Stimulated activated naive CD8-positive, alpha-beta T cell treated with anti-CD3 and anti-CD28 coated beads, Interleukin-15, amount 100 ng/mL, for 72 hours (primary cell): ENCODE data around the gene KAT5.
"Not testable (repeated sequence)": the region's sequence is repeated elsewhere in the genome, so short reads cannot be mapped to it uniquely, and the experiment has no call there.

ENCODE experiments used
- ATAC-seq: fragments of 150-1000 bp; cut with Tn5 transposase; 2 replicates; pipeline ENCODE4 v1.10.0; 2021; ENCODE audit warnings: mild to moderate bottlenecking, moderate library complexity
- DNase-seq, 2 donors: peaks; one replicate each; pipeline ENCODE4 v3.0.0; 2021 to 2022
- H3K27ac Mint-ChIP-seq, 2 donors: one replicate each; pipeline ENCODE4 v1.8.0; 2022; ENCODE audit warnings: mild to moderate bottlenecking in 2 of 2, mixed read lengths in 2 of 2, moderate library complexity in 2 of 2
- H3K27me3 Mint-ChIP-seq: one replicate; pipeline ENCODE4 v1.8.0; 2022; ENCODE audit warnings: mixed read lengths
- H3K4me1 Mint-ChIP-seq: one replicate; pipeline ENCODE4 v1.8.0; 2022; ENCODE audit warnings: mild to moderate bottlenecking, mixed read lengths
- H3K4me3 Mint-ChIP-seq, 2 donors: one replicate each; pipeline ENCODE4 v1.8.0; 2022; ENCODE audit warnings: mild to moderate bottlenecking in 2 of 2, mixed read lengths in 2 of 2, moderate library complexity in 1 of 2
- H3K9me3 Mint-ChIP-seq, 2 donors: one replicate each; pipeline ENCODE4 v1.8.0; 2022; ENCODE audit warnings: mixed read lengths in 2 of 2

Gene KAT5

GRCh38 chr11:65700399-65700798 lies 11.7 kb upstream of the KAT5 start:
- Mint-ChIP-seq H3K4me1 (no peaks in the 10 kb centered on the region), H3K27ac (no peak overlapping the region), H3K4me3 (no peak overlapping the region), H3K9me3 (no peaks in the 10 kb centered on the region), H3K27me3 (no peaks in the 10 kb centered on the region)
- DNase-seq = no peak
- no peak for ATAC-seq

- no peaks in the 10 kb centered on the region for H3K27me3 Mint-ChIP-seq
- H3K4me3 Mint-ChIP-seq = no peak overlapping the region
- DNase-seq = no peak
- no peak overlapping the region for H3K27ac Mint-ChIP-seq
- peaks cover 11% of the 10 kb centered on the region for H3K4me1 Mint-ChIP-seq
- ATAC-seq = no peak
- no peaks in the 10 kb centered on the region for H3K9me3 Mint-ChIP-seq
Measured at GRCh38 chr11:65701686-65702085, 10.4 kb upstream of the KAT5 start.

- DNase-seq (no peak), ATAC-seq (no peak)
- H3K4me3 Mint-ChIP-seq = no peak overlapping the region
- H3K27me3 Mint-ChIP-seq = no peaks in the 10 kb centered on the region
- H3K4me1 Mint-ChIP-seq = peaks cover 23% of the 10 kb centered on the region
- no peaks in the 10 kb centered on the region for H3K9me3 Mint-ChIP-seq
- H3K27ac Mint-ChIP-seq = no peak overlapping the region
Measured at GRCh38 chr11:65703846-65704245, 8.2 kb upstream of the KAT5 start.

- not testable (repeated sequence) for H3K9me3 Mint-ChIP-seq, H3K27me3 Mint-ChIP-seq, H3K27ac Mint-ChIP-seq, ATAC-seq
- DNase-seq = peak; percentile 75 to 87
- Mint-ChIP-seq H3K4me3 (peak overlapping the region; percentile 79), H3K4me1 (peaks cover 30% of the 10 kb centered on the region)
Measured at GRCh38 chr11:65706303-65706763, 5.7 kb upstream of the KAT5 start.

- peaks cover 34% of the 10 kb centered on the region for H3K4me1 Mint-ChIP-seq
- peak overlapping the region; percentile 79 for H3K4me3 Mint-ChIP-seq
- H3K9me3 Mint-ChIP-seq, DNase-seq, H3K27me3 Mint-ChIP-seq, ATAC-seq: not testable (repeated sequence)
- peak overlapping the region in 1 of 2 donors; percentile 77 for H3K27ac Mint-ChIP-seq
Measured at GRCh38 chr11:65707002-65707401, 5.0 kb upstream of the KAT5 start.

- Mint-ChIP-seq H3K9me3 (no peaks in the 10 kb centered on the region), H3K4me3 (no peak overlapping the region), H3K27me3 (no peaks in the 10 kb centered on the region), H3K27ac (no peak overlapping the region), H3K4me1 (peaks cover 48% of the 10 kb centered on the region)
- DNase-seq = no peak
- ATAC-seq = no peak
Measured at GRCh38 chr11:65708451-65708850, 3.6 kb upstream of the KAT5 start.

GRCh38 chr11:65709661-65710060 lies 2.4 kb upstream of the KAT5 start:
- Mint-ChIP-seq H3K27ac (no peak overlapping the region), H3K4me1 (peaks cover 58% of the 10 kb centered on the region), H3K27me3 (no peaks in the 10 kb centered on the region), H3K9me3 (no peaks in the 10 kb centered on the region), H3K4me3 (no peak overlapping the region)
- DNase-seq (no peak), ATAC-seq (no peak)

- no peak for DNase-seq
- Mint-ChIP-seq H3K4me3 (no peak overlapping the region), H3K27me3 (no peaks in the 10 kb centered on the region), H3K9me3 (no peaks in the 10 kb centered on the region), H3K27ac (peak overlapping the region in 1 of 2 donors; percentile 93), H3K4me1 (peaks cover 65% of the 10 kb centered on the region)
- no peak for ATAC-seq
Measured at GRCh38 chr11:65710421-65710820, 1.6 kb upstream of the KAT5 start.

- Mint-ChIP-seq H3K9me3 (no peaks in the 10 kb centered on the region), H3K27me3 (no peaks in the 10 kb centered on the region), H3K27ac (peak overlapping the region; percentile 99), H3K4me1 (peaks cover 61% of the 10 kb centered on the region), H3K4me3 (peak overlapping the region; percentile 92 to 94)
- ATAC-seq (no peak), DNase-seq (no peak)
Measured at GRCh38 chr11:65712633-65713076, 603 bp downstream of the KAT5 start.

- ATAC-seq (no peak), DNase-seq (peak in 1 of 2 donors; percentile 10)
- H3K27ac Mint-ChIP-seq = peak overlapping the region; percentile 76 to 81
- H3K4me1 Mint-ChIP-seq = peaks cover 66% of the 10 kb centered on the region
- H3K27me3 Mint-ChIP-seq = no peaks in the 10 kb centered on the region
- H3K4me3 Mint-ChIP-seq = peak overlapping the region; percentile 92 to 94
- H3K9me3 Mint-ChIP-seq = no peaks in the 10 kb centered on the region
Measured at GRCh38 chr11:65713212-65713969, 1.3 kb downstream of the KAT5 start.

- H3K9me3 Mint-ChIP-seq = no peaks in the 10 kb centered on the region
- DNase-seq = peak in 1 of 2 donors; percentile 9
- H3K4me1 Mint-ChIP-seq = peaks cover 73% of the 10 kb centered on the region
- H3K4me3 Mint-ChIP-seq = peak overlapping the region in 1 of 2 donors; percentile 7
- ATAC-seq = no peak
- no peaks in the 10 kb centered on the region for H3K27me3 Mint-ChIP-seq
- no peak overlapping the region for H3K27ac Mint-ChIP-seq
Measured at GRCh38 chr11:65714433-65714832, 2.4 kb downstream of the KAT5 start.

- peak overlapping the region in 1 of 2 donors; percentile 80 for H3K27ac Mint-ChIP-seq
- no peaks in the 10 kb centered on the region for H3K27me3 Mint-ChIP-seq
- no peaks in the 10 kb centered on the region for H3K9me3 Mint-ChIP-seq
- peaks cover 74% of the 10 kb centered on the region for H3K4me1 Mint-ChIP-seq
- ATAC-seq (no peak), DNase-seq (no peak)
- H3K4me3 Mint-ChIP-seq = no peak overlapping the region
Measured at GRCh38 chr11:65716302-65716701, 4.2 kb downstream of the KAT5 start.

- Mint-ChIP-seq H3K4me1 (peaks cover 71% of the 10 kb centered on the region), H3K4me3 (no peak overlapping the region), H3K27me3 (no peaks in the 10 kb centered on the region), H3K9me3 (no peaks in the 10 kb centered on the region), H3K27ac (peak overlapping the region in 1 of 2 donors; percentile 80)
- DNase-seq = no peak
- ATAC-seq = no peak
Measured at GRCh38 chr11:65716774-65717405, 4.8 kb downstream of the KAT5 start.

GRCh38 chr11:65717906-65718305 lies 5.9 kb downstream of the KAT5 start:
- H3K27me3 Mint-ChIP-seq = no peaks in the 10 kb centered on the region
- no peaks in the 10 kb centered on the region for H3K9me3 Mint-ChIP-seq
- ATAC-seq = no peak
- no peak overlapping the region for H3K4me3 Mint-ChIP-seq
- H3K4me1 Mint-ChIP-seq = peaks cover 61% of the 10 kb centered on the region
- DNase-seq = no peak
- peak overlapping the region in 1 of 2 donors; percentile 50 for H3K27ac Mint-ChIP-seq

GRCh38 chr11:65718531-65718930 lies 6.5 kb downstream of the KAT5 start:
- no peak for ATAC-seq
- Mint-ChIP-seq H3K4me1 (peaks cover 55% of the 10 kb centered on the region), H3K9me3 (no peaks in the 10 kb centered on the region), H3K4me3 (peak overlapping the region; percentile 97 to 99), H3K27me3 (no peaks in the 10 kb centered on the region), H3K27ac (no peak overlapping the region)
- no peak for DNase-seq

- Mint-ChIP-seq H3K27me3 (no peaks in the 10 kb centered on the region), H3K4me1 (peaks cover 50% of the 10 kb centered on the region), H3K9me3 (no peaks in the 10 kb centered on the region), H3K27ac (peak overlapping the region in 1 of 2 donors; percentile 82), H3K4me3 (peak overlapping the region; percentile 97 to 99)
- DNase-seq = no peak
- ATAC-seq = no peak
Measured at GRCh38 chr11:65718964-65719492, 7.0 kb downstream of the KAT5 start.
